Adrenal gland (tissue), 5 donors: Measurements from ENCODE around the gene TAF6.

Source experiments
- CTCF ChIP-seq, 6 experiments: fragments of 450-650 bp in 4 of 6; fragments of 200-600 bp in 2 of 6; sonication (generic) in 1 of 6; IDR thresholded peaks; 1 replicate in 5 of 6; 2 replicates in 1 of 6; pipeline versions ENCODE4 v1.5.1 to v1.8.0; 2016 to 2021; ENCODE audit warnings: antibody characterized with exemption in 6 of 6, mild to moderate bottlenecking in 2 of 6, moderate library complexity in 1 of 6
- POLR2A ChIP-seq, 2 donors: fragments of 450-650 bp; IDR thresholded peaks; one replicate each; pipeline ENCODE4 v1.6.1; 2017; ENCODE audit warnings: antibody characterized with exemption in 2 of 2, mild to moderate bottlenecking in 2 of 2, moderate library complexity in 1 of 2
- donor health status: DM: no; HTN: no; CAD: no.

- no peak for TF ChIP-seq CTCF (IDR thresholded peaks at IDR 0.05)
- TF ChIP-seq POLR2A (IDR thresholded peaks at IDR 0.05), result no peak
These were observed 13.6 kb downstream of the TAF6 start for GRCh38 chr7:100105534-100105933.
